GM21367 (cell line): ENCODE data around the gene PAFAH1B2.
"Not testable (repeated sequence)": the region's sequence is repeated elsewhere in the genome, so short reads cannot be mapped to it uniquely, and the experiment has no call there.

Source experiments
- ATAC-seq: cut with Tn5 transposase; IDR thresholded peaks from one replicate; pipeline ENCODE4 v1.9.1; 2021; ENCODE audit not compliant: unreplicated experiment

PAFAH1B2 gene

GRCh38 chr11:117172724-117173421 lies 28.8 kb downstream of the PAFAH1B2 start:
- no peak for ATAC-seq

- ATAC-seq: no peak
These were observed 31.0 kb downstream of the PAFAH1B2 start for GRCh38 chr11:117175104-117175503.

GRCh38 chr11:117175781-117176180 lies 31.7 kb downstream of the PAFAH1B2 start:
- ATAC-seq: no peak

GRCh38 chr11:117176186-117176585 lies 32.1 kb downstream of the PAFAH1B2 start:
- no peak for ATAC-seq

GRCh38 chr11:117177534-117178209 lies 33.6 kb downstream of the PAFAH1B2 start:
- no peak for ATAC-seq

GRCh38 chr11:117178210-117179034 lies 34.3 kb downstream of the PAFAH1B2 start, which contains the start of gene SIDT2:
Gene SIDT2, plus strand, starts transcription at chr11:117178743. Its CDS starts 521 bp downstream, at chr11:117179264.
- peak; percentile 84 for ATAC-seq

GRCh38 chr11:117179048-117179999 lies 35.2 kb downstream of the PAFAH1B2 start:
- peak; percentile 18 for ATAC-seq

- no peak for ATAC-seq
These were observed 35.9 kb downstream of the PAFAH1B2 start for GRCh38 chr11:117180020-117180419.

- no peak for ATAC-seq
These were observed 36.8 kb downstream of the PAFAH1B2 start for GRCh38 chr11:117180661-117181585.

- no peak for ATAC-seq
These were observed 37.8 kb downstream of the PAFAH1B2 start for GRCh38 chr11:117181586-117182550.

- ATAC-seq: no peak
These were observed 38.5 kb downstream of the PAFAH1B2 start for GRCh38 chr11:117182551-117182935.

GRCh38 chr11:117183178-117183577 lies 39.1 kb downstream of the PAFAH1B2 start:
- not testable (repeated sequence) for ATAC-seq

- ATAC-seq: no peak
These were observed 39.8 kb downstream of the PAFAH1B2 start for GRCh38 chr11:117183724-117184349.

- ATAC-seq: no peak
These were observed 41.8 kb downstream of the PAFAH1B2 start for GRCh38 chr11:117185736-117186430.

- ATAC-seq: no peak
These were observed 42.3 kb downstream of the PAFAH1B2 start for GRCh38 chr11:117186431-117186761.

GRCh38 chr11:117187007-117187406 lies 42.9 kb downstream of the PAFAH1B2 start:
- no peak for ATAC-seq

- no peak for ATAC-seq
These were observed 43.3 kb downstream of the PAFAH1B2 start for GRCh38 chr11:117187428-117187798.
